ENCODE measurements around the gene ACTR10.

GRCh38 chr14:58245562-58245961 lies 45.6 kb downstream of the ACTR10 start:
- TF ChIP-seq CTCF (IDR thresholded peaks at IDR 0.05 in 8 of 11, conservative IDR thresholded peaks at IDR 0.05 in 3 of 11), result no peak
- no peak for TF ChIP-seq POLR2A (IDR thresholded peaks at IDR 0.05)
- TF ChIP-seq POLR2AphosphoS5 (IDR thresholded peaks at IDR 0.05), result no peak

Data from spleen (tissue), 7 donors.